ENCODE measurements around the gene DNASE2.
A peak's percentile ranks its signal among the peaks of the same experiment; 100 is the strongest.

The DNASE2 gene

GRCh38 chr19:12867120-12868099 lies 13.8 kb downstream of the DNASE2 start:
- Histone ChIP-seq H3K27me3 (replicated peaks; ENCODE audit: insufficient read depth, low read length) (peaks cover 25% of the 10 kb centered on the region), H3K27ac (ENCODE audit: low read length) (no peak overlapping the region), H2AFZ (ENCODE audit: low read length) (peak overlapping the region; percentile 48), H3K9ac (ENCODE audit: low read length) (no peak overlapping the region), H3K4me2 (ENCODE audit: low read depth, low read length) (peak overlapping the region; percentile 66; the same call in 1 of the 2 replicates), H3K36me3 (replicated peaks; ENCODE audit: insufficient read depth, low read length) (no peaks in the 10 kb centered on the region), H3F3A (ENCODE audit: insufficient read depth, low read length) (no peaks in the 10 kb centered on the region), H3K4me3 (ENCODE audit: low read length) (peak overlapping the region; percentile 32; the same call in 1 of the 2 replicates), H3K9me3 (replicated peaks; ENCODE audit: insufficient read depth, low read length) (no peaks in the 10 kb centered on the region), H3K9me2 (replicated peaks; ENCODE audit: insufficient read depth, low read length) (no peaks in the 10 kb centered on the region), H3K79me2 (ENCODE audit: low read length) (no peaks in the 10 kb centered on the region), H4K20me1 (ENCODE audit: insufficient read depth, low read length) (no peaks in the 10 kb centered on the region), H3K4me1 (ENCODE audit: low read length) (no peaks in the 10 kb centered on the region)
- no peak for DNase-seq
- no peak for TF ChIP-seq EZH2 (optimal IDR thresholded peaks at IDR 0.05; ENCODE audit: low read depth, low read length)
- no peak for TF ChIP-seq EZH2phosphoT487 (IDR thresholded peaks at IDR 0.05; ENCODE audit: low read length)
- TF ChIP-seq CTCF (IDR thresholded peaks at IDR 0.05; ENCODE audit: low read length): no peak

- DNase-seq: no peak
- no peak overlapping the region for H3K4me2 ChIP-seq (ENCODE audit: low read depth, low read length)
- no peaks in the 10 kb centered on the region for H4K20me1 ChIP-seq (ENCODE audit: insufficient read depth, low read length)
- H3K79me2 ChIP-seq (ENCODE audit: low read length): no peaks in the 10 kb centered on the region
- H3K4me3 ChIP-seq (ENCODE audit: low read length): no peak overlapping the region
- H2AFZ ChIP-seq (ENCODE audit: low read length): no peak overlapping the region
- no peaks in the 10 kb centered on the region for H3K9me2 ChIP-seq (replicated peaks; ENCODE audit: insufficient read depth, low read length)
- TF ChIP-seq CTCF (IDR thresholded peaks at IDR 0.05; ENCODE audit: low read length) (no peak), EZH2 (optimal IDR thresholded peaks at IDR 0.05; ENCODE audit: low read depth, low read length) (no peak), EZH2phosphoT487 (IDR thresholded peaks at IDR 0.05; ENCODE audit: low read length) (no peak)
- no peaks in the 10 kb centered on the region for H3K4me1 ChIP-seq (ENCODE audit: low read length)
- H3K27me3 ChIP-seq (replicated peaks; ENCODE audit: insufficient read depth, low read length): peaks cover 32% of the 10 kb centered on the region
- no peak overlapping the region for H3K27ac ChIP-seq (ENCODE audit: low read length)
- no peaks in the 10 kb centered on the region for H3F3A ChIP-seq (ENCODE audit: insufficient read depth, low read length)
- H3K36me3 ChIP-seq (replicated peaks; ENCODE audit: insufficient read depth, low read length): no peaks in the 10 kb centered on the region
- no peaks in the 10 kb centered on the region for H3K9me3 ChIP-seq (replicated peaks; ENCODE audit: insufficient read depth, low read length)
- no peak overlapping the region for H3K9ac ChIP-seq (ENCODE audit: low read length)
These were observed 14.7 kb downstream of the DNASE2 start for GRCh38 chr19:12866416-12867119.

- H3K9ac ChIP-seq (ENCODE audit: low read length): no peak overlapping the region
- H3K27ac ChIP-seq (ENCODE audit: low read length): no peak overlapping the region
- H3K27me3 ChIP-seq (replicated peaks; ENCODE audit: insufficient read depth, low read length): peaks cover 33% of the 10 kb centered on the region
- no peak overlapping the region for H2AFZ ChIP-seq (ENCODE audit: low read length)
- TF ChIP-seq EZH2 (optimal IDR thresholded peaks at IDR 0.05; ENCODE audit: low read depth, low read length) (no peak), CTCF (IDR thresholded peaks at IDR 0.05; ENCODE audit: low read length) (no peak), EZH2phosphoT487 (IDR thresholded peaks at IDR 0.05; ENCODE audit: low read length) (no peak)
- no peaks in the 10 kb centered on the region for H3F3A ChIP-seq (ENCODE audit: insufficient read depth, low read length)
- no peaks in the 10 kb centered on the region for H4K20me1 ChIP-seq (ENCODE audit: insufficient read depth, low read length)
- no peaks in the 10 kb centered on the region for H3K9me2 ChIP-seq (replicated peaks; ENCODE audit: insufficient read depth, low read length)
- no peaks in the 10 kb centered on the region for H3K79me2 ChIP-seq (ENCODE audit: low read length)
- no peak overlapping the region for H3K4me2 ChIP-seq (ENCODE audit: low read depth, low read length)
- no peak overlapping the region for H3K4me3 ChIP-seq (ENCODE audit: low read length)
- no peaks in the 10 kb centered on the region for H3K9me3 ChIP-seq (replicated peaks; ENCODE audit: insufficient read depth, low read length)
- H3K36me3 ChIP-seq (replicated peaks; ENCODE audit: insufficient read depth, low read length): no peaks in the 10 kb centered on the region
- DNase-seq: no peak
- no peaks in the 10 kb centered on the region for H3K4me1 ChIP-seq (ENCODE audit: low read length)
These were observed 15.4 kb downstream of the DNASE2 start for GRCh38 chr19:12865746-12866415.
